GM12865 (cell line): Measurements from ENCODE around the gene FRMD3.
A peak's percentile ranks its signal among the peaks of the same experiment; 100 is the strongest.

Experiments used
- DNase-seq: peaks from one replicate; pipeline ENCODE4 v3.0.0; 2010; ENCODE audit warnings: low read depth
- H3K4me3 ChIP-seq: 2 replicates; pipeline ENCODE4 v1.5.1; 2011; ENCODE audit warnings: mild to moderate bottlenecking, low read depth, low read length, control low read depth
- CTCF ChIP-seq: IDR thresholded peaks from 2 replicates; pipeline ENCODE4 v1.5.1; 2011; ENCODE audit warnings: low read length, control low read depth, low read depth, inconsistent platforms; ENCODE audit not compliant: insufficient read depth; ENCODE audit errors: missing control alignments

The FRMD3 gene

GRCh38 chr9:83343366-83343999 is 194.7 kb downstream of the FRMD3 start:
- TF ChIP-seq CTCF, result no peak
- no peak overlapping the region for H3K4me3 ChIP-seq
- DNase-seq, result no peak

- H3K4me3 ChIP-seq, result no peak overlapping the region
Observed at GRCh38 chr9:83342731-83343130, 195.5 kb downstream of the FRMD3 start.

GRCh38 chr9:83342006-83342405 is 196.2 kb downstream of the FRMD3 start:
- H3K4me3 ChIP-seq, result no peak overlapping the region
- DNase-seq, result no peak
- TF ChIP-seq CTCF, result no peak

More at GRCh38 chr9:83342731-83343130, 195.5 kb downstream of the FRMD3 start:
- TF ChIP-seq CTCF, result no peak
- no peak for DNase-seq

GRCh38 chr9:83340451-83340850 is 197.8 kb downstream of the FRMD3 start:
- no peak for TF ChIP-seq CTCF
- no peak for DNase-seq
- H3K4me3 ChIP-seq, result no peak overlapping the region

GRCh38 chr9:83339435-83339834 is 198.8 kb downstream of the FRMD3 start:
- TF ChIP-seq CTCF, result no peak
- no peak for DNase-seq
- no peak overlapping the region for H3K4me3 ChIP-seq

- no peak for TF ChIP-seq CTCF
- H3K4me3 ChIP-seq, result no peak overlapping the region
- DNase-seq, result peak; percentile 5
Observed at GRCh38 chr9:83336706-83337105, 201.5 kb downstream of the FRMD3 start.

GRCh38 chr9:83334320-83334719 is 203.9 kb downstream of the FRMD3 start:
- TF ChIP-seq CTCF, result peak; percentile 84
- DNase-seq, result peak; percentile 71

More at GRCh38 chr9:83334320-83334719, 203.9 kb downstream of the FRMD3 start:
- H3K4me3 ChIP-seq, result no peak overlapping the region
